Body of pancreas (tissue), 4 donors: Measurements from ENCODE around the gene HOXC10. TPM values are rescaled to one million over a fixed set of nuclear protein-coding genes. Genes with fewer than 3 reads are reported as not detected.

Experiments used
- ATAC-seq: fragments of 150-250 bp; one replicate; pipeline ENCODE4 v1.9.1; 2016
- DNase-seq, 4 donors: peaks; one replicate each; pipeline ENCODE4 v3.0.0-alpha.2; 2019
- H3K27ac ChIP-seq, 4 donors: fragments of 200-600 bp; sonication (generic); 1 replicate in 3 of 4; 2 replicates in 1 of 4; pipeline versions ENCODE4 v1.5.1 to v1.6.1; 2016 to 2019; ENCODE audit warnings: mild to moderate bottlenecking in 1 of 4, mixed read lengths in 1 of 4, moderate library complexity in 1 of 4
- H3K27me3 ChIP-seq, 2 donors: fragments of 200-600 bp; sonication (generic); one replicate each; pipeline ENCODE4 v1.6.0; 2016; ENCODE audit warnings: mild to moderate bottlenecking in 1 of 2
- H3K36me3 ChIP-seq, 2 donors: fragments of 200-600 bp; sonication (generic); replicated peaks in 1 of 2; 2 replicates each; pipeline ENCODE4 v1.5.1; 2016; ENCODE audit warnings: low read depth in 2 of 2; ENCODE audit not compliant: insufficient read depth in 1 of 2
- H3K4me1 ChIP-seq: fragments of 200-600 bp; sonication (generic); one replicate; pipeline ENCODE4 v1.6.0; 2016
- H3K4me3 ChIP-seq, 2 donors: fragments of 200-600 bp; sonication (generic); 1 replicate in 1 of 2; 2 replicates in 1 of 2; pipeline ENCODE4 v1.5.1; 2016 to 2019
- H3K9me3 ChIP-seq, 3 donors: fragments of 200-600 bp; sonication (generic); 1 replicate in 2 of 3; 2 replicates in 1 of 3; pipeline ENCODE4 v1.5.1; 2016
- CTCF ChIP-seq, 7 experiments: fragments of 450-650 bp in 4 of 7; fragments of 200-600 bp in 3 of 7; sonication (generic) in 3 of 7; IDR thresholded peaks; one replicate each; pipeline ENCODE4 v1.5.1; 2016 to 2019; ENCODE audit warnings: antibody characterized with exemption in 7 of 7
- POLR2A ChIP-seq, 3 donors: fragments of 450-650 bp; IDR thresholded peaks; one replicate each; pipeline ENCODE4 v1.6.1; 2016; ENCODE audit warnings: antibody characterized with exemption in 3 of 3, mild to moderate bottlenecking in 2 of 3
- WGBS, 2 donors: methylation state at CpG; one replicate each; pipeline ENCODE4 v1.1.5; 2017; 5-methylcytosine and 5-hydroxymethylcytosine counted together
- intact Hi-C: fragments of 100-400 bp; cut with DNase I; formaldehyde crosslinking; loops from one replicate; pipeline ENCODE4 v1.15.1; 2023
- total RNA-seq, 2 donors: library from RNA; depleted of rRNA; stranded (reverse); fragments of >200 nt; gene quantifications; one replicate each; pipeline ENCODE4 v1.1.0, GENCODE V29; 2016

HOXC10 gene
- total RNA-seq, 2 donors from 2014 or later: not detected

- WGBS, 2 donors: 5 to 6% methylated on average over 20 to 25 of the region's 25 CpGs
- DNase-seq (no peak), ATAC-seq (no peak)
- TF ChIP-seq CTCF (IDR thresholded peaks at IDR 0.05): no peak
- no peak for TF ChIP-seq POLR2A (IDR thresholded peaks at IDR 0.05)
- Histone ChIP-seq H3K27ac (no peak overlapping the region), H3K36me3 (no peaks in the 10 kb centered on the region), H3K4me1 (peaks cover 29% of the 10 kb centered on the region), H3K27me3 (peaks cover 3 to 83% of the 10 kb centered on the region in 2 donors), H3K4me3 (no peak overlapping the region), H3K9me3 (no peaks in the 10 kb centered on the region)
- intact Hi-C loops: no loop called here
These were observed 28.6 kb upstream of the HOXC10 start for GRCh38 chr12:53956251-53956887.

GRCh38 chr12:53956914-53957536, 27.9 kb upstream of the HOXC10 start:
- 12 to 19% methylated on average over 8 to 11 of the region's 11 CpGs for WGBS, 2 donors
- Histone ChIP-seq H3K9me3 (no peaks in the 10 kb centered on the region), H3K27ac (no peak overlapping the region), H3K4me3 (no peak overlapping the region), H3K36me3 (no peaks in the 10 kb centered on the region), H3K4me1 (peaks cover 29% of the 10 kb centered on the region), H3K27me3 (peaks cover 0 to 82% of the 10 kb centered on the region in 2 donors)
- DNase-seq (no peak), ATAC-seq (no peak)
- intact Hi-C loops: no loop called here
- no peak for TF ChIP-seq CTCF (IDR thresholded peaks at IDR 0.05)
- TF ChIP-seq POLR2A (IDR thresholded peaks at IDR 0.05): no peak

- peaks cover 0 to 81% of the 10 kb centered on the region in 2 donors for H3K27me3 ChIP-seq
- no peaks in the 10 kb centered on the region for H3K36me3 ChIP-seq
- TF ChIP-seq POLR2A (IDR thresholded peaks at IDR 0.05) (no peak), CTCF (IDR thresholded peaks at IDR 0.05) (no peak)
- intact Hi-C loops: no loop called here
- ATAC-seq (no peak), DNase-seq (no peak)
- WGBS, 2 donors: 14 to 25% methylated on average over 3 of the region's 3 CpGs
- H3K4me1 ChIP-seq: peaks cover 25% of the 10 kb centered on the region
- H3K4me3 ChIP-seq: no peak overlapping the region
- H3K27ac ChIP-seq: no peak overlapping the region
- H3K9me3 ChIP-seq: no peaks in the 10 kb centered on the region
These were observed 26.8 kb upstream of the HOXC10 start for GRCh38 chr12:53958128-53958527.

- no peak overlapping the region for H3K4me3 ChIP-seq
- no peak for TF ChIP-seq POLR2A (IDR thresholded peaks at IDR 0.05)
- no peak for TF ChIP-seq CTCF (IDR thresholded peaks at IDR 0.05)
- H3K27me3 ChIP-seq: peaks cover 0 to 79% of the 10 kb centered on the region in 2 donors
- no peak for DNase-seq
- no peak for ATAC-seq
- H3K27ac ChIP-seq: no peak overlapping the region
- WGBS, 2 donors: 8 to 12% methylated on average over 4 of the region's 4 CpGs
- no peaks in the 10 kb centered on the region for H3K9me3 ChIP-seq
- peaks cover 24% of the 10 kb centered on the region for H3K4me1 ChIP-seq
- intact Hi-C loops: no loop called here
- no peaks in the 10 kb centered on the region for H3K36me3 ChIP-seq
These were observed 25.6 kb upstream of the HOXC10 start for GRCh38 chr12:53959314-53959713.
